Stimulated activated memory B cell treated with anti-CD40 and anti-IgM and Interleukin-4, amounts not matched to agents 10 μg/mL and 1 μg/mL and 100 μg/mL, for 72 hours (primary cell): ENCODE results near the gene SLC49A3.
"Not testable (repeated sequence)": the region's sequence is repeated elsewhere in the genome, so short reads cannot be mapped to it uniquely, and the experiment has no call there.

Experiments
- ATAC-seq: fragments of 150-1000 bp; cut with Tn5 transposase; 2 replicates; pipeline ENCODE4 v1.10.0; 2021
- H3K27ac Mint-ChIP-seq: one replicate; pipeline ENCODE4 v1.8.0; 2022; ENCODE audit warnings: mild to moderate bottlenecking, mixed read lengths
- H3K27me3 Mint-ChIP-seq: one replicate; pipeline ENCODE4 v1.8.0; 2022; ENCODE audit warnings: mixed read lengths
- H3K36me3 Mint-ChIP-seq: one replicate; pipeline ENCODE4 v1.8.0; 2022; ENCODE audit warnings: mixed read lengths
- H3K4me1 Mint-ChIP-seq: one replicate; pipeline ENCODE4 v1.8.0; 2022; ENCODE audit warnings: mixed read lengths
- H3K4me3 Mint-ChIP-seq: one replicate; pipeline ENCODE4 v1.8.0; 2022; ENCODE audit warnings: mild to moderate bottlenecking, moderate library complexity, mixed read lengths
- H3K9me3 Mint-ChIP-seq: one replicate; pipeline ENCODE4 v1.8.0; 2022; ENCODE audit warnings: mixed read lengths

SLC49A3 gene

GRCh38 chr4:671769-672168, 17.2 kb downstream of the SLC49A3 start:
- H3K4me1 Mint-ChIP-seq = peaks cover 29% of the 10 kb centered on the region
- ATAC-seq = no peak
- H3K27ac Mint-ChIP-seq = no peak overlapping the region

GRCh38 chr4:669806-670559, 19.0 kb downstream of the SLC49A3 start:
- Mint-ChIP-seq H3K36me3 (peaks cover 27% of the 10 kb centered on the region), H3K4me1 (peaks cover 17% of the 10 kb centered on the region)
- H3K9me3 Mint-ChIP-seq, ATAC-seq, H3K4me3 Mint-ChIP-seq, H3K27ac Mint-ChIP-seq, H3K27me3 Mint-ChIP-seq: not testable (repeated sequence)

More at GRCh38 chr4:671769-672168, 17.2 kb downstream of the SLC49A3 start:
- Mint-ChIP-seq H3K9me3 (no peaks in the 10 kb centered on the region), H3K36me3 (peaks cover 27% of the 10 kb centered on the region), H3K27me3 (no peaks in the 10 kb centered on the region), H3K4me3 (no peak overlapping the region)

- not testable (repeated sequence) for H3K27me3 Mint-ChIP-seq, H3K9me3 Mint-ChIP-seq, H3K4me3 Mint-ChIP-seq, ATAC-seq, H3K27ac Mint-ChIP-seq
- peaks cover 23% of the 10 kb centered on the region for H3K36me3 Mint-ChIP-seq
- H3K4me1 Mint-ChIP-seq = peaks cover 20% of the 10 kb centered on the region
Observed at GRCh38 chr4:668219-668618, 20.7 kb downstream of the SLC49A3 start.

DNA sequence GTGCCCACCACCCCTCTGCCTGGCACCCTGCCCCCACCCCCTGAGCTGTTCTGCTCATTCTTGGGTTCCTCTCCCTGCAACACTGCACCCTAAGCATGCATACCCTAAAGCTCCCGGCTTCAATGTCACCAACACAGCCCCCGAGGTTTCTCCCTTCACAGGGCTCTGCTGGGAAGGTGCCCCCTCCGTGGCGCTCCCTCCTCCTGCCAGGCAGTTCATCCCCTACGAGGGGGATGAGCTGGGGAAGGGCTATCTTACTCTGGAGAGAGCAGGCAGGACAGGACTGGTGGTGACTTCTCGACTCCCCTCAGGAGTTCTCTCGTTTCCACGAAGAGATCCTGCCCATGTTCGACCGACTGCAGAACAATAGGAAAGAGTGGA, 21.4 kb downstream of the SLC49A3 start:
- Mint-ChIP-seq H3K27me3 (no peaks in the 10 kb centered on the region), H3K27ac (no peak overlapping the region), H3K4me1 (peaks cover 22% of the 10 kb centered on the region), H3K36me3 (peaks cover 19% of the 10 kb centered on the region), H3K9me3 (no peaks in the 10 kb centered on the region), H3K4me3 (no peak overlapping the region)
- no peak for ATAC-seq

DNA sequence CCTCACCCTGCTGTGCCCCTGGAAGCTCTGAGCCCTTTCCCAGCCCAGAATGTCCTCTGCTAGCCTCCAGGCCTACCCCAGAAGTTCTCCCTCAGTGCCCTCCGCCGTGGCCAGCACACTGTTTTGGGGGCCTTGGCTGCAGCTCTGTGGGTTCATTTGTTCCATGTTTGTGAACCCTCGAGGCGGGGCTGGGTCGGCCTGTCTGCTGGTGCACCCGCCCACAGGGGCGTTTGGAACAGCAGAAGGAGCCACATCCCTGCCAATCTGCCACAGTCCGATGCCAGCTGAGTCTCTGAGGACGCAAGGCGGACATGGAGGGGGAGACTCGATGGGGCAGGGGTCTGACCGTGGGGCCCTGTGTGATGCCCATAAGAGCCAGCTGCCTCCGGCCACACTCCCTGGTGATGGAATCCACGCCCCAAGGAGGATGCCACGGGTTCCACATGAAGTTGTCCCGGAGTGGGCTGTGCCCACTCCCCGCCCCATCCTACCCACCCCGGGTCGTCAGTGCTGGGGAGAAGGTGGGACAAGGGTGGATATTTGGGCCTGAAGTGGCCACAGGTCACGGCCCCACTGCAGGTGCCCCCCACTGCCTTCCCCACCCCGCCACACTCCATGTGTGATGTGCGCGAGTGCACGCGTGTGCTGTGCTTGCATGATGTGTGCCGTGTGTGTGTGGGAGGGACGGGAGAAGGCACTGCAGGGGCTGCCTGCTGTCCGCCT, 22.0 kb downstream of the SLC49A3 start:
- ATAC-seq = no peak
- Mint-ChIP-seq H3K9me3 (no peaks in the 10 kb centered on the region), H3K4me3 (no peak overlapping the region), H3K4me1 (peaks cover 28% of the 10 kb centered on the region), H3K27me3 (no peaks in the 10 kb centered on the region), H3K27ac (no peak overlapping the region), H3K36me3 (peaks cover 18% of the 10 kb centered on the region)

DNA sequence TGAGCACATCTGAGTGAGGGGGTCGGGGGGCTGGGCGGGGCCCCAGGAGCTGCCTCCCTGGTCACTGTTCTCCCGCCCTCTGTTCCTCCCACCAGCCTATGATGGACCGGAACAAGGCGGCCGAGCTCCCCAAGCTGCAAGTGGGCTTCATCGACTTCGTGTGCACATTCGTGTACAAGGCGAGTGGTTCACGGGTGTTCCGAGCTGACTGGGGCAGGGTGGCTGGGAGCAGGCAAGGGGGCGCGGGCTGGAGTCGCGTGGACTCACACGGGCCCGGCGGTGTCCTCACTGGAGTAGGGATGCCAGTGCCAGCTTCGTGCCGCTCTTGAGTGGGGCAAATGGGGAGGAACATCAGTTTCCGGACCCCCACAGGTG, 22.5 kb downstream of the SLC49A3 start:
- no peak for ATAC-seq
- peaks cover 16% of the 10 kb centered on the region for H3K36me3 Mint-ChIP-seq
- no peak overlapping the region for H3K4me3 Mint-ChIP-seq
- no peaks in the 10 kb centered on the region for H3K27me3 Mint-ChIP-seq
- H3K27ac Mint-ChIP-seq = no peak overlapping the region
- peaks cover 28% of the 10 kb centered on the region for H3K4me1 Mint-ChIP-seq
- H3K9me3 Mint-ChIP-seq = no peaks in the 10 kb centered on the region

- Mint-ChIP-seq H3K9me3 (peaks cover 2% of the 10 kb centered on the region), H3K36me3 (peaks cover 14% of the 10 kb centered on the region), H3K4me3 (no peak overlapping the region), H3K27me3 (no peaks in the 10 kb centered on the region), H3K27ac (no peak overlapping the region), H3K4me1 (peaks cover 28% of the 10 kb centered on the region)
- no peak for ATAC-seq
Observed at GRCh38 chr4:665751-666435, 23.1 kb downstream of the SLC49A3 start.

GRCh38 chr4:665381-665750, 23.6 kb downstream of the SLC49A3 start:
- Mint-ChIP-seq H3K27me3 (no peaks in the 10 kb centered on the region), H3K36me3 (peaks cover 16% of the 10 kb centered on the region), H3K27ac (no peak overlapping the region), H3K4me1 (peaks cover 28% of the 10 kb centered on the region), H3K9me3 (peaks cover 5% of the 10 kb centered on the region), H3K4me3 (no peak overlapping the region)
- ATAC-seq = no peak

DNA sequence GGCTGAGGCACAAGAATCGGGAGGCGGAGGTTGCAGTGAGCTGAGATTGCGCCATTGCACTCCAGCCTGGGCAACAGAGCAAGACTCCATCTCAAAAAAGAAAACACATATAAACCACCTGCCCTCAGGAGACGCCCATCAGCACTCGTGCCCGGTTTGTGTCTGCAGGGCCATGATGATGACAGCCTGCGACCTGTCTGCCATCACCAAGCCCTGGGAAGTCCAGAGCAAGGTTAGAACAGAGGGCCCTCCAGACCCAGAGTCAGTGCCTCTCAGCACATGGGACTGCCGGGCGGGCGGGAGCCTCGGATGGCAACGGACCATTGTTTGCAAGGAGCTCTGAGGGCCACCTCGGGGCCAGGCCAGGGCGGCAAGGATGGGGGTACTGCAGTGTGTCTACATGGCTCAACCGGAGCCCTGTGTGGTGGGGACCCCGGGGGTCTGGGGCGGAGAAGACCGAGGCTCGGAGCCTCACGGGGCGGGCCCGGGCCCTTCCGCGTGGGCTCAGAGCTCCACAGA, 24.2 kb downstream of the SLC49A3 start:
- Mint-ChIP-seq H3K27me3 (no peaks in the 10 kb centered on the region), H3K9me3 (peaks cover 5% of the 10 kb centered on the region), H3K4me1 (peaks cover 28% of the 10 kb centered on the region), H3K27ac (peak overlapping the region; percentile 84), H3K4me3 (peak overlapping the region; percentile 84), H3K36me3 (peaks cover 22% of the 10 kb centered on the region)
- ATAC-seq = no peak

DNA sequence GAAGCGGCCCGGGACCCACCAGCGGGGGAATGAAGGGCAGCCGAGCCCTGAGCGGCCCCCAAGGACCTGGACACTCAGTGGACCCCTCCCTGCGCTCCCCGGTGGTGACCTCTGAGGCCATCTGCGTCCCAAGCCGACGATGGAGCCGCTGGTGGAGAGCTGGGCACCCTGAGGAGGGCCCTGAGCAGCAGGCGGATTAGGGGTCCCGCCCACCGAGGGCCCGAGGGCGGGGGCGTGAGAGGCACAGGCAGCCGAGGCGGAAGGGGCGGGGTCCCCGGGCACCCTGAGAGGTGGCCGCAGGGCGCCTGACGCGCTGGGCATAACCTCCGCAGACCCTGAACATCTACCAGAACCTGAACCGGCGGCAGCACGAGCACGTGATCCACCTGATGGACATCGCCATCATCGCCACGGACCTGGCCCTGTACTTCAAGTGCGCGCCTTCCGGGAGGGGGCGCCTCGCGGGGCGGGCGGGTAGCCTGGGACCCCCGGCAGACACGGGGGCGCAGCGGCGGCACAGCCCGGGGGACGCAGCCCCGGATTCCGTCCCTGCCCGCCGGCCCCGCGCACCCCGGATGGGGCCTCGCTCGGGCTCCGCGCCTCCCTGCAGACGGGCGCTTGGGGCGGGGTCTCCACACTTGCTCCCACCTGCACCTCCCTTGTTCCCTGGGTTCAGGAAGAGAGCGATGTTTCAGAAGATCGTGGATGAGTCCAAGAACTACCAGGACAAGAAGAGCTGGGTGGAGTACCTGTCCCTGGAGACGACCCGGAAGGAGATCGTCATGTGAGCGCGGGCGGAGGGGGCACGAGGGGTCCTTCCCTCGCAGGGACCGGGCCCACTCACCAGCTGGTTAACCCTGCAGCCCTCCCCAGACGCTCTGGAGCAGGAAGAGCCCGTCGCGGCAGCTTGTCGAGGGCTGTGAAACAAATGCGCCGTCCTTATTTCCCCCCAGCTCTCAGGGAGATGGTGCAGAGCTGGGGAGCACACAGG, 25.2 kb downstream of the SLC49A3 start:
- peaks cover 28% of the 10 kb centered on the region for H3K4me1 Mint-ChIP-seq
- peak overlapping the region; percentile 87 for H3K4me3 Mint-ChIP-seq
- H3K9me3 Mint-ChIP-seq = peaks cover 5% of the 10 kb centered on the region
- H3K27me3 Mint-ChIP-seq = no peaks in the 10 kb centered on the region
- peaks cover 24% of the 10 kb centered on the region for H3K36me3 Mint-ChIP-seq
- H3K27ac Mint-ChIP-seq = peak overlapping the region; percentile 84
- ATAC-seq = peak; percentile 85

DNA sequence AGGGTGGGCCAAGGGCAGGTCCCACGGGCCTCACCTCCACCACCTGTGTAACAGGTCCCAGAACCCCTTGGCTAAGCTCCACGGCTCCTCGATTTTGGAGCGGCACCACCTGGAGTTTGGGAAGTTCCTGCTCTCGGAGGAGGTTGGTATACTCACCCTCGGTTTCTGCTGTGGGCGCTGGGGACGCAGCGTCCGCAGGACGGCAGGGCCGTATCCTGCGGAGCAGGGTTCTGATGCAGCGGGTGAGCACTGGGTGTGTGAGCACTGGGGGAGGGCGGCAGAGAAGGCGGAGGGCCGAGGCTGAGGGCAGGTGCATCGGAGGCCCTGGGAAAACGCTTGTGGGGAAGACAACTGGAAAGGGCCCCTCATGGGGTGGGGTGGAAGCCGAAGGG, 25.9 kb downstream of the SLC49A3 start:
- Mint-ChIP-seq H3K4me1 (peaks cover 28% of the 10 kb centered on the region), H3K27ac (peak overlapping the region; percentile 84), H3K27me3 (no peaks in the 10 kb centered on the region), H3K4me3 (peak overlapping the region; percentile 87), H3K36me3 (peaks cover 24% of the 10 kb centered on the region), H3K9me3 (peaks cover 5% of the 10 kb centered on the region)
- ATAC-seq = no peak

GRCh38 chr4:661881-662761, 26.8 kb downstream of the SLC49A3 start:
- H3K27ac Mint-ChIP-seq = peak overlapping the region; percentile 84
- peak overlapping the region; percentile 87 for H3K4me3 Mint-ChIP-seq
- H3K9me3 Mint-ChIP-seq = peaks cover 5% of the 10 kb centered on the region
- ATAC-seq = no peak
- peaks cover 28% of the 10 kb centered on the region for H3K4me1 Mint-ChIP-seq
- no peaks in the 10 kb centered on the region for H3K27me3 Mint-ChIP-seq
- H3K36me3 Mint-ChIP-seq = peaks cover 24% of the 10 kb centered on the region

- Mint-ChIP-seq H3K4me1 (peaks cover 28% of the 10 kb centered on the region), H3K9me3 (peaks cover 5% of the 10 kb centered on the region), H3K36me3 (peaks cover 24% of the 10 kb centered on the region), H3K27me3 (no peaks in the 10 kb centered on the region), H3K27ac (no peak overlapping the region), H3K4me3 (no peak overlapping the region)
- ATAC-seq = no peak
Observed at GRCh38 chr4:661231-661630, 27.7 kb downstream of the SLC49A3 start.

DNA sequence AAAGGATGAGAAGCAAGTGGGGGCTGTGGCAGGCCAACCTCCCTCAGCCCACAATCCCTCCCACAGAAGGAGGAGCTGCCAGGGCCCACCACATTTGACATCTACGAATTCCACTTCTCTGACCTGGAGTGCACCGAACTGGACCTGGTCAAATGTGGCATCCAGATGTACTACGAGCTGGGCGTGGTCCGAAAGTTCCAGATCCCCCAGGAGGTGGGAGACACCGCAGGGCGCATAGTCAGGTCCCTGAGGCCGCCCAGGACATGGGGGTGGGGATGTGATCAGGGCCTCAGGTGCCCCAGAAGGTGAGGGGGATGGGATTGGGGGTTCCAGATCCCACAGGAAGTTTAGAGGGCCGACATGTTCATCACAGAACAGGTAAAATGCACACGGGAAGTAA, 28.6 kb downstream of the SLC49A3 start:
- Mint-ChIP-seq H3K4me1 (peaks cover 26% of the 10 kb centered on the region), H3K4me3 (no peak overlapping the region), H3K9me3 (peaks cover 5% of the 10 kb centered on the region), H3K27me3 (no peaks in the 10 kb centered on the region), H3K36me3 (peaks cover 24% of the 10 kb centered on the region), H3K27ac (no peak overlapping the region)
- ATAC-seq = no peak
